Kidney (tissue), 14 donors: ENCODE data around the gene GUCA2B. TPM values are rescaled to one million over a fixed set of nuclear protein-coding genes. Genes with fewer than 3 reads are reported as not detected.

Experiments
- DNase-seq, 5 donors: peaks; one replicate each; pipeline ENCODE4 v3.0.0-alpha.2; 2013 to 2020
- FAIRE-seq: peaks from 2 replicates; lab custom pipeline; 2012; peaks lifted over from hg19 to GRCh38; lab: Jason Lieb, UNC
- H3K27ac ChIP-seq, 2 donors: one replicate each; pipeline ENCODE4 v1.7.0; 2013; ENCODE audit warnings: low read depth in 2 of 2, low read length in 2 of 2, inconsistent platforms in 1 of 2
- H3K27me3 ChIP-seq: one replicate; pipeline ENCODE4 v1.7.1; 2013; ENCODE audit warnings: low read length, inconsistent platforms; ENCODE audit not compliant: control insufficient read depth, insufficient read depth
- H3K36me3 ChIP-seq, 3 donors: one replicate each; pipeline versions ENCODE4 v1.7.0 to v1.7.1; 2013; ENCODE audit warnings: low read length in 3 of 3, control low read depth in 1 of 3, inconsistent platforms in 1 of 3; ENCODE audit not compliant: insufficient read depth in 3 of 3, control insufficient read depth in 2 of 3
- H3K4me1 ChIP-seq, 3 donors: one replicate each; pipeline versions ENCODE4 v1.7.0 to v1.7.1; 2013; ENCODE audit warnings: low read length in 3 of 3, inconsistent platforms in 1 of 3, low read depth in 1 of 3; ENCODE audit not compliant: control insufficient read depth in 2 of 3, insufficient read depth in 2 of 3
- H3K4me3 ChIP-seq, 3 donors: one replicate each; pipeline versions ENCODE4 v1.7.0 to v1.8.1; 2013; ENCODE audit warnings: low read length in 3 of 3, control low read depth in 1 of 3, inconsistent platforms in 1 of 3
- H3K9ac ChIP-seq, 3 donors: one replicate each; pipeline versions ENCODE4 v1.7.0 to v1.7.1; 2013; ENCODE audit warnings: low read length in 3 of 3, control low read depth in 1 of 3, inconsistent platforms in 1 of 3
- H3K9me3 ChIP-seq, 3 donors: one replicate each; pipeline versions ENCODE4 v1.7.0 to v1.7.1; 2013; ENCODE audit warnings: low read length in 3 of 3, control low read depth in 1 of 3, inconsistent platforms in 1 of 3; ENCODE audit not compliant: control insufficient read depth in 2 of 3, insufficient read depth in 1 of 3
- CTCF ChIP-seq: IDR thresholded peaks from 3 replicates; pipeline ENCODE4 v1.5.1; 2012; ENCODE audit warnings: mild to moderate bottlenecking, moderate library complexity, borderline replicate concordance; ENCODE audit not compliant: insufficient read depth; ENCODE audit errors: extremely low read depth
- intact Hi-C: fragments of 100-400 bp; cut with DNase I; formaldehyde crosslinking; loops from one replicate; pipeline ENCODE4 v1.11.1; 2022
- polyA plus RNA-seq: library from polyadenylated mRNA; stranded (reverse); fragments of 350-450 nt; fragmentation: Illumina TruSeq; extraction: RNeasy Lipid Tissue Mini Kit (QIAGEN cat#74804); gene quantifications from one replicate; pipeline ENCODE4 v1.2.3, GENCODE V29; 2014; ENCODE audit warnings: low read depth, low replicate concordance; ENCODE audit not compliant: insufficient read depth
- total RNA-seq: library from RNA; stranded (reverse); fragmentation: NEBNext Ultra II Directional; extraction: Animal tissue kit (Norgen Biotek cat#: 25700); gene quantifications from one replicate; pipeline ENCODE4 v1.2.1, GENCODE V29; 2021
- donor health status: control.
- donor health status: control.
- donor health status: control.
- donor health status: control.
- donor health status: control.
- donor health status: DM: yes; HTN: yes; CAD: no.
- donor health status: Normal renal cell carcinoma (clear cell type).

Gene GUCA2B
- total and polyA plus RNA-seq, 2 donors from 2014 or later, result not detected

- Histone ChIP-seq H3K27me3 (no peaks in the 10 kb centered on the region), H3K36me3 (no peaks in the 10 kb centered on the region), H3K9me3 (peaks cover 0 to 7% (median 0%) of the 10 kb centered on the region in 3 donors), H3K4me3 (no peak overlapping the region), H3K27ac (no peak overlapping the region), H3K9ac (no peak overlapping the region), H3K4me1 (peaks cover 0 to 7% (median 2%) of the 10 kb centered on the region in 3 donors)
- no peak for TF ChIP-seq CTCF
- intact Hi-C loops, result no loop called here
- DNase-seq (peak in 1 of 5 donors; percentile 12), FAIRE-seq (no peak)
Observed at GRCh38 chr1:42162181-42162580, 9.0 kb downstream of the GUCA2B start.

- no peak for TF ChIP-seq CTCF
- H3K4me3 ChIP-seq, result no peak overlapping the region
- intact Hi-C loops, result no loop called here
- no peak for DNase-seq
- FAIRE-seq, result no peak
- no peak overlapping the region for H3K27ac ChIP-seq
- peaks cover 0 to 7% (median 0%) of the 10 kb centered on the region in 3 donors for H3K9me3 ChIP-seq
- H3K4me1 ChIP-seq, result peaks cover 0 to 7% (median 2%) of the 10 kb centered on the region in 3 donors
- H3K27me3 ChIP-seq, result no peaks in the 10 kb centered on the region
- no peaks in the 10 kb centered on the region for H3K36me3 ChIP-seq
- H3K9ac ChIP-seq, result no peak overlapping the region
Observed at GRCh38 chr1:42163114-42163513, 9.9 kb downstream of the GUCA2B start.

- Histone ChIP-seq H3K27me3 (no peaks in the 10 kb centered on the region), H3K9me3 (peaks cover 0 to 7% (median 0%) of the 10 kb centered on the region in 3 donors), H3K27ac (no peak overlapping the region), H3K4me1 (peaks cover 0 to 7% (median 2%) of the 10 kb centered on the region in 3 donors), H3K36me3 (no peaks in the 10 kb centered on the region), H3K4me3 (no peak overlapping the region), H3K9ac (no peak overlapping the region)
- TF ChIP-seq CTCF, result no peak
- intact Hi-C loops, result no loop called here
- DNase-seq, result peak in 1 of 5 donors; percentile 64
- FAIRE-seq, result no peak
Observed at GRCh38 chr1:42163536-42164503, 10.6 kb downstream of the GUCA2B start.
